ENCODE results near the gene GPR155. TPM values are rescaled to one million over a fixed set of nuclear protein-coding genes. Genes with fewer than 3 reads are reported as not detected.

The GPR155 gene
- polyA plus RNA-seq, 3 donors: 3.4 to 7.6 (median 7.0) TPM

DNA sequence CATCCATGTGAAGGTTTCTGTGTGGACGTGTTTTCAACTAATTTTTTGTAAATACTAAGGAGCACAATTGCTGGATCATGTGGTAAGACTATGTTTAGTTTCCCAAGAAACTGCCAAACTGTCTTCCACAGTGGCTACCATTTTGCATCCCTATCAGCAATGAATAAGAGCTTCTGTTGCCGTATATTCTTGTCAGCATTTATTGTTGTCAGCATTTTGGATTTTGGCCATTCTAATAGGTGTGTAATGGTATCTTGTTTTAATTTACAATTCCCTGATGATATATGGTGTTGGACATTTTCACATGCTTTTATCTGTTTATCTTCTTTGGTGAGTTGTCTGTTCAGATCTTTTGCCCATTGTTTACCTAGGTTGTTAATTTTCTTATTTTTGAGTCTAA is 56.8 kb downstream of the GPR155 start:
- Mint-ChIP-seq H3K4me3 (no peak overlapping the region), H3K9me3 (peaks cover 0 to 5% (median 1%) of the 10 kb centered on the region in 7 donors), H3K36me3 (peaks cover 24 to 38% of the 10 kb centered on the region in 2 donors), H3K27me3 (ENCODE audit: low read depth in 3 of 3) (no peaks in the 10 kb centered on the region), H3K27ac (no peak overlapping the region), H3K4me1 (no peaks in the 10 kb centered on the region)
- Histone ChIP-seq H3K4me3 (replicated peaks in 1 of 3; ENCODE audit: low read depth in 2 of 3, low read length in 3 of 3) (no peak overlapping the region), H4K20me1 (ENCODE audit: insufficient read depth, low read length) (no peaks in the 10 kb centered on the region), H3K4me2 (replicated peaks; ENCODE audit: extremely low read depth, low read length, poor library complexity, severe bottlenecking) (no peak overlapping the region), H3K4me1 (ENCODE audit: control insufficient read depth in 1 of 2, insufficient read depth in 2 of 2, low read length in 2 of 2) (no peaks in the 10 kb centered on the region), H3K36me3 (replicated peaks in 1 of 2; ENCODE audit: control insufficient read depth in 1 of 2, insufficient read depth in 2 of 2, low read length in 2 of 2) (peaks cover 20 to 46% of the 10 kb centered on the region in 2 donors), H3K27me3 (ENCODE audit: control insufficient read depth in 2 of 2, insufficient read depth in 2 of 2, low read length in 2 of 2) (no peaks in the 10 kb centered on the region), H3K79me2 (ENCODE audit: insufficient read depth, low read length) (no peaks in the 10 kb centered on the region), H3K9me3 (replicated peaks in 1 of 2; ENCODE audit: control insufficient read depth in 1 of 2, insufficient read depth in 1 of 2, low read length in 2 of 2) (no peaks in the 10 kb centered on the region), H2AFZ (ENCODE audit: insufficient read depth, low read depth, low read length, poor library complexity, severe bottlenecking) (no peak overlapping the region), H3K9ac (ENCODE audit: insufficient read depth, low read length, poor library complexity, severe bottlenecking) (no peak overlapping the region), H3K27ac (ENCODE audit: low read depth in 1 of 2, low read length in 2 of 2) (no peak overlapping the region)
- intact Hi-C loops (cut with micrococcal nuclease): no loop called here
- WGBS (ENCODE audit: insufficient coverage): no CpG with 5 or more reads among the region's 2 CpGs
- TF ChIP-seq, protein P1, sequence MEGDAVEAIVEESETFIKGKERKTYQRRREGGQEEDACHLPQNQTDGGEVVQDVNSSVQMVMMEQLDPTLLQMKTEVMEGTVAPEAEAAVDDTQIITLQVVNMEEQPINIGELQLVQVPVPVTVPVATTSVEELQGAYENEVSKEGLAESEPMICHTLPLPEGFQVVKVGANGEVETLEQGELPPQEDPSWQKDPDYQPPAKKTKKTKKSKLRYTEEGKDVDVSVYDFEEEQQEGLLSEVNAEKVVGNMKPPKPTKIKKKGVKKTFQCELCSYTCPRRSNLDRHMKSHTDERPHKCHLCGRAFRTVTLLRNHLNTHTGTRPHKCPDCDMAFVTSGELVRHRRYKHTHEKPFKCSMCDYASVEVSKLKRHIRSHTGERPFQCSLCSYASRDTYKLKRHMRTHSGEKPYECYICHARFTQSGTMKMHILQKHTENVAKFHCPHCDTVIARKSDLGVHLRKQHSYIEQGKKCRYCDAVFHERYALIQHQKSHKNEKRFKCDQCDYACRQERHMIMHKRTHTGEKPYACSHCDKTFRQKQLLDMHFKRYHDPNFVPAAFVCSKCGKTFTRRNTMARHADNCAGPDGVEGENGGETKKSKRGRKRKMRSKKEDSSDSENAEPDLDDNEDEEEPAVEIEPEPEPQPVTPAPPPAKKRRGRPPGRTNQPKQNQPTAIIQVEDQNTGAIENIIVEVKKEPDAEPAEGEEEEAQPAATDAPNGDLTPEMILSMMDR (IDR thresholded peaks at IDR 0.05): no peak
- DNase-seq: no peak

DNA sequence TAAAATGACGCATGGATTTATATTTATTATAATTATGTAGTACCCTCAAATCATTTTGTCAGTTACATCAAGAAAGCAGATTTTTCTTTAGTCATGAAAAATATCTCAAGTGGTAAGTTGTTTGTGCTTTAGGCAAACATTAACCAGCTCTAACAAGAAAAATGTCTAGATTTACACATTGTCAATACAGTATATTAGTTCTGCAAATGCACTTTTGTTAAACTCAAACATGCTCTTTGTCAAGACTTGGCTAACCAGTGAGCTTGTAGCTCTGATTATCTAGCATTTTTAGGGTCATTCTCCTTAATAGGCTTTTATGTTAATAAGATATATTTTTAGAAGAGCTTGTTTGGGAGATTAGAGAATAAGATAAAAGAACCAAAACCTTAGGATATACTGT is 58.6 kb downstream of the GPR155 start:
- DNase-seq: no peak
- Histone ChIP-seq H3K36me3 (replicated peaks in 1 of 2; ENCODE audit: control insufficient read depth in 1 of 2, insufficient read depth in 2 of 2, low read length in 2 of 2) (peaks cover 20 to 58% of the 10 kb centered on the region in 2 donors), H3K4me3 (replicated peaks in 1 of 3; ENCODE audit: low read depth in 2 of 3, low read length in 3 of 3) (no peak overlapping the region), H3K9me3 (replicated peaks in 1 of 2; ENCODE audit: control insufficient read depth in 1 of 2, insufficient read depth in 1 of 2, low read length in 2 of 2) (no peaks in the 10 kb centered on the region), H3K79me2 (ENCODE audit: insufficient read depth, low read length) (no peaks in the 10 kb centered on the region), H3K27ac (ENCODE audit: low read depth in 1 of 2, low read length in 2 of 2) (no peak overlapping the region), H3K4me1 (ENCODE audit: control insufficient read depth in 1 of 2, insufficient read depth in 2 of 2, low read length in 2 of 2) (no peaks in the 10 kb centered on the region), H3K4me2 (replicated peaks; ENCODE audit: extremely low read depth, low read length, poor library complexity, severe bottlenecking) (no peak overlapping the region), H4K20me1 (ENCODE audit: insufficient read depth, low read length) (no peaks in the 10 kb centered on the region), H3K27me3 (ENCODE audit: control insufficient read depth in 2 of 2, insufficient read depth in 2 of 2, low read length in 2 of 2) (no peaks in the 10 kb centered on the region), H3K9ac (ENCODE audit: insufficient read depth, low read length, poor library complexity, severe bottlenecking) (no peak overlapping the region), H2AFZ (ENCODE audit: insufficient read depth, low read depth, low read length, poor library complexity, severe bottlenecking) (no peak overlapping the region)
- intact Hi-C loops (cut with micrococcal nuclease): no loop called here
- Mint-ChIP-seq H3K4me1 (no peaks in the 10 kb centered on the region), H3K27me3 (ENCODE audit: low read depth in 3 of 3) (no peaks in the 10 kb centered on the region), H3K27ac (no peak overlapping the region), H3K9me3 (peaks cover 0 to 5% (median 1%) of the 10 kb centered on the region in 7 donors), H3K36me3 (peaks cover 26 to 42% of the 10 kb centered on the region in 2 donors), H3K4me3 (no peak overlapping the region)
- TF ChIP-seq, protein P1 (IDR thresholded peaks at IDR 0.05): no peak
- WGBS (ENCODE audit: insufficient coverage): no CpG with 5 or more reads among the region's 1 CpG
